GM12878 (cell line): Measurements from ENCODE around the gene CHCT1. TPM values are rescaled to one million over a fixed set of nuclear protein-coding genes. Genes with fewer than 3 reads are reported as not detected.

Experiments used
- ATAC-seq: fragments of 200-7000 bp; cut with Tn5 transposase; 3 replicates; pipeline ENCODE4 v1.9.1; 2020; ENCODE audit warnings: mild to moderate bottlenecking, moderate library complexity
- BruUV-seq: library from RNA; stranded (reverse); fragments of 400-500 nt; replicated peaks from 2 replicates; lab custom pipeline; 2021; lab: Mats Ljungman, UMichigan
- CTCF ChIA-PET: fragments of 300-600 bp; sonication (Branson Sonifier 250); formaldehyde crosslinking; extraction: SDS; loops from one replicate; lab custom pipeline; 2021; ENCODE audit warnings: inconsistent platforms; lab: Yijun Ruan, JAX
- POLR2A ChIA-PET: fragments of 350-600 bp; formaldehyde crosslinking; extraction: SDS; loops from one replicate; lab custom pipeline; 2021; ENCODE audit warnings: inconsistent platforms; lab: Charles Lee
- RAD21 ChIA-PET: fragments of 300-600 bp; sonication (Branson Sonifier 250); formaldehyde crosslinking; loops from one replicate; lab custom pipeline; 2023; ENCODE audit warnings: antibody characterized with exemption; ENCODE audit not compliant: unreplicated experiment; lab: Charles Lee
- SMC1A ChIA-PET: fragments of 300-600 bp; sonication (Branson Sonifier 250); formaldehyde crosslinking; loops from one replicate; lab custom pipeline; 2023; ENCODE audit not compliant: unreplicated experiment, uncharacterized antibody; lab: Charles Lee
- DNase-seq: peaks from one replicate; pipeline ENCODE4 v3.0.0-alpha.2; 2011; ENCODE audit warnings: low read depth, low spot score
- FAIRE-seq: peaks from 3 replicates; lab custom pipeline; 2011; peaks lifted over from hg19 to GRCh38; lab: Jason Lieb, UNC
- H2AFZ ChIP-seq: 2 replicates; pipeline ENCODE4 v1.6.0; 2011; ENCODE audit warnings: low read depth, low read length, control low read depth; ENCODE audit not compliant: control insufficient read depth
- H3K27ac ChIP-seq: 2 replicates; pipeline ENCODE4 v1.5.1; 2011; ENCODE audit warnings: control low read depth; ENCODE audit not compliant: control insufficient read depth, insufficient read depth
- H3K27me3 ChIP-seq, 2 experiments: replicated peaks in 1 of 2; 2 replicates each; pipeline versions ENCODE4 v1.6.0 to v1.6.1; 2011; ENCODE audit warnings: low read length in 1 of 2; ENCODE audit not compliant: control insufficient read depth in 2 of 2, insufficient read depth in 2 of 2
- H3K36me3 ChIP-seq, 2 experiments: 2 replicates each; pipeline ENCODE4 v1.5.1; 2011; ENCODE audit warnings: low read length in 1 of 2; ENCODE audit not compliant: control insufficient read depth in 2 of 2, insufficient read depth in 2 of 2
- H3K4me1 ChIP-seq: 2 replicates; pipeline ENCODE4 v1.6.1; 2011; ENCODE audit warnings: mild to moderate bottlenecking, low read length, moderate library complexity, mixed read lengths; ENCODE audit not compliant: control insufficient read depth, insufficient read depth
- H3K4me2 ChIP-seq: 2 replicates; pipeline ENCODE4 v1.6.0; 2011; ENCODE audit warnings: control low read depth; ENCODE audit not compliant: control insufficient read depth, insufficient read depth
- H3K4me3 ChIP-seq: fragments of 200-600 bp; sonication (generic); 2 replicates; pipeline ENCODE4 v1.5.1; 2016
- H3K79me2 ChIP-seq: 2 replicates; pipeline ENCODE4 v1.6.0; 2011; ENCODE audit warnings: low read length; ENCODE audit not compliant: control insufficient read depth, insufficient read depth
- H3K9ac ChIP-seq: 2 replicates; pipeline ENCODE4 v1.8.0; 2011; ENCODE audit warnings: low read length, control low read depth, mixed read lengths; ENCODE audit not compliant: control insufficient read depth, insufficient read depth
- H3K9me3 ChIP-seq: replicated peaks from 3 replicates; pipeline ENCODE4 v1.5.1; 2011; ENCODE audit warnings: mild to moderate bottlenecking, low read length; ENCODE audit not compliant: control insufficient read depth, insufficient read depth
- H4K20me1 ChIP-seq: 2 replicates; pipeline ENCODE4 v1.6.0; 2011; ENCODE audit not compliant: control insufficient read depth, insufficient read depth
- BMI1 ChIP-seq: fragments of 450-650 bp; IDR thresholded peaks from 2 replicates; pipeline ENCODE4 v1.6.1; 2016; ENCODE audit warnings: mild to moderate bottlenecking, moderate library complexity, borderline replicate concordance
- DPF2 ChIP-seq: fragments of 450-650 bp; IDR thresholded peaks from 2 replicates; pipeline ENCODE4 v1.6.1; 2017; ENCODE audit warnings: mild to moderate bottlenecking
- E2F8 ChIP-seq: fragments of 450-650 bp; IDR thresholded peaks from 2 replicates; pipeline ENCODE4 v1.6.1; 2018; ENCODE audit warnings: mild to moderate bottlenecking, low read depth, moderate library complexity; ENCODE audit not compliant: partially characterized antibody
- E4F1 ChIP-seq: fragments of 450-650 bp; IDR thresholded peaks from 2 replicates; pipeline ENCODE4 v1.6.1; 2018; ENCODE audit warnings: borderline replicate concordance, mild to moderate bottlenecking; ENCODE audit not compliant: partially characterized antibody
- JUNB ChIP-seq: IDR thresholded peaks from 2 replicates; pipeline ENCODE4 v1.6.1; 2016; ENCODE audit warnings: antibody characterized with exemption, mild to moderate bottlenecking
- JUND ChIP-seq: IDR thresholded peaks from 2 replicates; pipeline ENCODE4 v1.6.1; 2012; ENCODE audit warnings: low read depth, mild to moderate bottlenecking, low read length, improper control_type of control experiment, moderate library complexity
- LARP7 ChIP-seq: fragments of 450-650 bp; IDR thresholded peaks from 2 replicates; pipeline ENCODE4 v1.6.1; 2017; ENCODE audit warnings: mild to moderate bottlenecking
- NFYA ChIP-seq: IDR thresholded peaks from 2 replicates; pipeline ENCODE4 v1.6.1; 2011; ENCODE audit warnings: low read depth, mild to moderate bottlenecking, low read length, improper control_type of control experiment, borderline replicate concordance
- NR2C1 ChIP-seq: fragments of 450-650 bp; IDR thresholded peaks from 2 replicates; pipeline ENCODE4 v1.6.1; 2017; ENCODE audit warnings: antibody characterized with exemption, mild to moderate bottlenecking, moderate library complexity
- SMAD1 ChIP-seq: fragments of 450-650 bp; IDR thresholded peaks from 2 replicates; pipeline ENCODE4 v1.6.1; 2018; ENCODE audit warnings: mild to moderate bottlenecking, low read depth; ENCODE audit not compliant: partially characterized antibody
- ZNF207 ChIP-seq: fragments of 450-650 bp; IDR thresholded peaks from 2 replicates; pipeline ENCODE4 v1.6.1; 2014; ENCODE audit warnings: antibody characterized with exemption, mild to moderate bottlenecking, borderline replicate concordance
- WGBS: methylation state at CpG from one replicate; pipeline ENCODE4 v1.1.6; 2016; ENCODE audit warnings: low lambda C conversion rate; ENCODE audit not compliant: insufficient replicate concordance, insufficient coverage; ENCODE audit errors: missing lambda C conversion rate; 5-methylcytosine and 5-hydroxymethylcytosine counted together
- in situ Hi-C: fragments of 300-500 bp; cut with MboI; formaldehyde crosslinking; loops from 9 replicates; pipeline ENCODE4 v1.14.3; 2018; ENCODE audit warnings: mixed read lengths
- intact Hi-C: fragments of 100-400 bp; cut with micrococcal nuclease; formaldehyde crosslinking; loops from one replicate; pipeline ENCODE4 v1.14.2; 2022; ENCODE audit not compliant: unreplicated experiment
- polyA plus RNA-seq, 11 experiments: library from polyadenylated mRNA; depleted of rRNA in 4 of 11; unstranded in 6 of 11; stranded (reverse) in 5 of 11; fragments of >200 nt; fragmentation: Nextera tagmentation in 4 of 11; fragmentation: Illumina TruSeq in 1 of 11; extraction: Ambion mirVana in 4 of 11; extraction: Trizol in 1 of 11; gene quantifications; 1 replicate in 1 of 11; 2 replicates in 10 of 11; pipeline versions ENCODE4 v1.2.1 to v1.2.3, GENCODE V29; 2011 to 2016; ENCODE audit warnings: inconsistent platforms in 2 of 11, missing spikeins in 2 of 11, low read depth in 1 of 11
- total RNA-seq, 4 experiments: library from RNA; depleted of rRNA in 3 of 4; stranded (reverse); fragments of >200 nt in 3 of 4; fragmentation: Illumina TruSeq in 1 of 4; extraction: Trizol in 1 of 4; gene quantifications; 2 replicates each; pipeline versions ENCODE4 v1.2.1 to v1.2.3, GENCODE V29; 2013 to 2021

Gene CHCT1
- total and polyA plus RNA-seq, 10 of the 15 experiments (the other 5 are each of a cell fraction or from before 2014, with no cell fraction given): 0.23 to 0.35 TPM; not detected in 8

DNA sequence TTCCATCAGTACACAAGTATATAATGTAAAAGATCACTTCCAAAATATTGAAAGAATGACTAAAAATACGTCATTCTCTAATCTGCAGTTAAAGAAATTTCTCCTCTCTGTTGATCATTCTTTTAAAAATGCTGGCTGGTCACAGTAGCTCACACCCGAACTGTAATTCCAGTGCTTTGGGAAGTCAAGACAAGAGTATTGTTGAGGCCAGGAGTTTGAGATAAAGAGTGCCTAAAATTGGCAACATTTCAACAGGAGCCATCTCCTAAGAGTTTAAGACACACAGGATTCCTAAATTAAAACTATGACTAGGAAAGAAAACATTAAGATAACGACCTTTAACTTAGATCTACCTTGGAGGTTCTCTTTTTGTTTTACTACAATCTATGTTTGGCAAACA is 25.9 kb upstream of the CHCT1 start:
- intact Hi-C loops: no loop called here
- ATAC-seq (no peak), DNase-seq (no peak), FAIRE-seq (no peak)
- H2AFZ ChIP-seq: no peak overlapping the region
- 92% methylated on average over 3 of the region's 3 CpGs for WGBS
- in situ Hi-C loops: no loop called here
- ChIA-PET SMC1A (interaction anchor here (0.6 to 3.9 kb wide), 7 partner anchors 8 to 305 kb away, joined by 3 to 32 read pairs (median 3); no protein-coding TSS in a partner anchor), CTCF (interaction anchor here (0.6 to 1.9 kb wide), 3 partner anchors 25 to 165 kb away, joined by 3 to 5 read pairs (median 5); no protein-coding TSS in a partner anchor), POLR2A (interaction anchor here (0.6 to 1.9 kb wide), 4 partner anchors 10 to 446 kb away, joined by 5 to 10 read pairs (median 6); no protein-coding TSS in a partner anchor), RAD21 (interaction anchor here (0.5 to 4.6 kb wide), 3 partner anchors 9 to 164 kb away, joined by 3 to 23 read pairs (median 7); no protein-coding TSS in a partner anchor)
- peaks cover 4% of the 10 kb centered on the region for H3K79me2 ChIP-seq
- no peaks in the 10 kb centered on the region for H4K20me1 ChIP-seq
- H3K4me2 ChIP-seq: no peak overlapping the region
- H3K9ac ChIP-seq: no peak overlapping the region
- H3K27me3 ChIP-seq: no peaks in the 10 kb centered on the region
- peaks cover 7% of the 10 kb centered on the region for H3K4me1 ChIP-seq
- no peak overlapping the region for H3K4me3 ChIP-seq
- BruUV-seq: no TSS peak
- H3K36me3 ChIP-seq: no peaks in the 10 kb centered on the region
- no peaks in the 10 kb centered on the region for H3K9me3 ChIP-seq
- H3K27ac ChIP-seq: no peak overlapping the region
- TF ChIP-seq NR2C1: no peak
- TF ChIP-seq ZNF207: no peak
- TF ChIP-seq DPF2: no peak
- no peak for TF ChIP-seq E4F1
- no peak for TF ChIP-seq SMAD1
- no peak for TF ChIP-seq JUNB
- no peak for TF ChIP-seq JUND
- TF ChIP-seq BMI1: no peak
- TF ChIP-seq NFYA: no peak
- no peak for TF ChIP-seq LARP7
- no peak for TF ChIP-seq E2F8
